G401.6 (cell line): ENCODE results near the gene RAP1A.
"Not testable (repeated sequence)": the region's sequence is repeated elsewhere in the genome, so short reads cannot be mapped to it uniquely, and the experiment has no call there.

Source experiments
- FAIRE-seq: peaks from 2 replicates; lab custom pipeline; 2012; peaks lifted over from hg19 to GRCh38; lab: Jason Lieb, UNC

The RAP1A gene

GRCh38 chr1:111738133-111738435 lies 118.5 kb downstream of the RAP1A start:
- FAIRE-seq: no peak

GRCh38 chr1:111738436-111739193 lies 119.0 kb downstream of the RAP1A start:
- FAIRE-seq: no peak

- peak; percentile 79 for FAIRE-seq
Measured at GRCh38 chr1:111739194-111739924, 119.8 kb downstream of the RAP1A start, which contains the start of gene INKA2. Gene INKA2 (minus strand): TSS chr1:111739395. CDS start chr1:111739242, 153 bp downstream.

GRCh38 chr1:111739925-111740765 lies 120.6 kb downstream of the RAP1A start:
- FAIRE-seq: no peak

- FAIRE-seq: not testable (repeated sequence)
Measured at GRCh38 chr1:111742292-111742691, 122.7 kb downstream of the RAP1A start.

GRCh38 chr1:111742938-111743549 lies 123.5 kb downstream of the RAP1A start:
- FAIRE-seq: no peak

- FAIRE-seq: no peak
Measured at GRCh38 chr1:111743679-111744101, 124.1 kb downstream of the RAP1A start.

- FAIRE-seq: no peak
Measured at GRCh38 chr1:111745675-111746613, 126.4 kb downstream of the RAP1A start.

- FAIRE-seq: no peak
Measured at GRCh38 chr1:111746614-111746999, 127.0 kb downstream of the RAP1A start.

- peak; percentile 66 for FAIRE-seq
Measured at GRCh38 chr1:111747282-111747734, 127.7 kb downstream of the RAP1A start.

- FAIRE-seq: no peak
Measured at GRCh38 chr1:111747947-111748346, 128.4 kb downstream of the RAP1A start.

- no peak for FAIRE-seq
Measured at GRCh38 chr1:111749628-111750027, 130.0 kb downstream of the RAP1A start.

- FAIRE-seq: no peak
Measured at GRCh38 chr1:111750856-111751255, 131.3 kb downstream of the RAP1A start.

- no peak for FAIRE-seq
Measured at GRCh38 chr1:111751906-111752575, 132.5 kb downstream of the RAP1A start.

GRCh38 chr1:111754984-111755330 lies 135.4 kb downstream of the RAP1A start:
- no peak for FAIRE-seq

GRCh38 chr1:111755331-111756123 lies 135.9 kb downstream of the RAP1A start, which contains the start of gene DDX20:
Gene DDX20 (plus strand): TSS chr1:111755901. CDS start chr1:111755925, 24 bp downstream.
- peak; percentile 83 for FAIRE-seq

GRCh38 chr1:111756124-111756513 lies 136.5 kb downstream of the RAP1A start:
- FAIRE-seq: no peak

- peak; percentile 15 for FAIRE-seq
Measured at GRCh38 chr1:111758373-111758772, 138.8 kb downstream of the RAP1A start.

- no peak for FAIRE-seq
Measured at GRCh38 chr1:111761717-111762116, 142.1 kb downstream of the RAP1A start.

GRCh38 chr1:111762332-111762731 lies 142.7 kb downstream of the RAP1A start:
- no peak for FAIRE-seq
